Measurements from ENCODE around the gene AK3.

GRCh38 chr9:4748612-4749011 is 7.6 kb upstream of the AK3 start:
- TF ChIP-seq CTCF (IDR thresholded peaks at IDR 0.05) (no peak), POLR2A (IDR thresholded peaks at IDR 0.05) (no peak)
